Tibial artery (tissue), 4 donors: ENCODE measurements around the gene TEX44.

ENCODE experiments used
- DNase-seq, 2 donors: peaks; one replicate each; pipeline ENCODE4 v3.0.0-alpha.2; 2019
- H3K27ac ChIP-seq, 2 donors: fragments of 200-600 bp; sonication (generic) in 1 of 2; 1 replicate in 1 of 2; 2 replicates in 1 of 2; pipeline ENCODE4 v1.5.1; 2018 to 2019; ENCODE audit warnings: mild to moderate bottlenecking in 1 of 2
- H3K27me3 ChIP-seq, 2 donors: fragments of 200-600 bp; sonication (generic) in 1 of 2; one replicate each; pipeline versions ENCODE4 v1.5.1 to v1.6.0; 2016 to 2019
- H3K36me3 ChIP-seq, 3 donors: fragments of 200-600 bp; sonication (generic) in 2 of 3; one replicate each; pipeline ENCODE4 v1.5.1; 2016 to 2019; ENCODE audit warnings: mild to moderate bottlenecking in 2 of 3
- H3K4me1 ChIP-seq, 4 donors: fragments of 200-600 bp; sonication (generic) in 2 of 4; 1 replicate in 3 of 4; 2 replicates in 1 of 4; pipeline ENCODE4 v1.5.1; 2016 to 2019
- H3K4me3 ChIP-seq, 2 donors: fragments of 200-600 bp; sonication (generic) in 1 of 2; 1 replicate in 1 of 2; 2 replicates in 1 of 2; pipeline ENCODE4 v1.5.1; 2018 to 2019; ENCODE audit warnings: mild to moderate bottlenecking in 2 of 2
- H3K9me3 ChIP-seq, 3 donors: fragments of 200-600 bp; sonication (generic) in 1 of 3; one replicate each; pipeline ENCODE4 v1.5.1; 2016 to 2019
- CTCF ChIP-seq, 2 experiments: fragments of 200-600 bp in 1 of 2; fragments of 450-650 bp in 1 of 2; IDR thresholded peaks; one replicate each; pipeline ENCODE4 v1.5.1; 2017 to 2019; ENCODE audit warnings: antibody characterized with exemption in 2 of 2, mild to moderate bottlenecking in 1 of 2, moderate library complexity in 1 of 2
- intact Hi-C: fragments of 100-400 bp; cut with DNase I; formaldehyde crosslinking; loops from one replicate; pipeline ENCODE4 v1.15.0; 2023; ENCODE audit warnings: low total_unique reads

TEX44 gene

GRCh38 chr2:231589656-231590055 is 3.0 kb upstream of the TEX44 start:
- no peaks in the 10 kb centered on the region for H3K9me3 ChIP-seq
- TF ChIP-seq CTCF (IDR thresholded peaks at IDR 0.05), result no peak
- no peak overlapping the region for H3K27ac ChIP-seq
- H3K4me1 ChIP-seq, result no peaks in the 10 kb centered on the region
- H3K27me3 ChIP-seq, result no peaks in the 10 kb centered on the region
- H3K4me3 ChIP-seq, result no peak overlapping the region
- no peak for DNase-seq
- intact Hi-C loops, result no loop called here
- no peaks in the 10 kb centered on the region for H3K36me3 ChIP-seq

- H3K27me3 ChIP-seq, result no peaks in the 10 kb centered on the region
- no peaks in the 10 kb centered on the region for H3K4me1 ChIP-seq
- no peak overlapping the region for H3K4me3 ChIP-seq
- H3K9me3 ChIP-seq, result no peaks in the 10 kb centered on the region
- no peaks in the 10 kb centered on the region for H3K36me3 ChIP-seq
- DNase-seq, result no peak
- intact Hi-C loops, result no loop called here
- no peak for TF ChIP-seq CTCF (IDR thresholded peaks at IDR 0.05)
- no peak overlapping the region for H3K27ac ChIP-seq
Measured at GRCh38 chr2:231590614-231591013, 2.0 kb upstream of the TEX44 start.

- Histone ChIP-seq H3K27me3 (no peaks in the 10 kb centered on the region), H3K4me3 (no peak overlapping the region), H3K4me1 (peaks cover 0 to 11% (median 7%) of the 10 kb centered on the region in 4 donors), H3K36me3 (no peaks in the 10 kb centered on the region), H3K9me3 (no peaks in the 10 kb centered on the region), H3K27ac (no peak overlapping the region)
- no peak for TF ChIP-seq CTCF (IDR thresholded peaks at IDR 0.05)
- intact Hi-C loops, result no loop called here
- DNase-seq, result no peak
Measured at GRCh38 chr2:231593666-231594065, 1.0 kb downstream of the TEX44 start.

GRCh38 chr2:231597014-231597611 is 4.4 kb downstream of the TEX44 start:
- Histone ChIP-seq H3K27ac (peak overlapping the region; percentile 64 to 65), H3K9me3 (no peaks in the 10 kb centered on the region), H3K27me3 (no peaks in the 10 kb centered on the region), H3K4me1 (peaks cover 0 to 17% (median 10%) of the 10 kb centered on the region in 4 donors), H3K36me3 (no peaks in the 10 kb centered on the region), H3K4me3 (peak overlapping the region in 1 of 2 donors; percentile 7)
- DNase-seq, result peak; percentile 50 to 80
- no peak for TF ChIP-seq CTCF (IDR thresholded peaks at IDR 0.05)
- intact Hi-C loops, result no loop called here

GRCh38 chr2:231597627-231598026 is 5.0 kb downstream of the TEX44 start:
- intact Hi-C loops, result no loop called here
- no peaks in the 10 kb centered on the region for H3K36me3 ChIP-seq
- H3K9me3 ChIP-seq, result no peaks in the 10 kb centered on the region
- TF ChIP-seq CTCF (IDR thresholded peaks at IDR 0.05), result no peak
- H3K4me1 ChIP-seq, result peaks cover 0 to 20% (median 10%) of the 10 kb centered on the region in 4 donors
- DNase-seq, result no peak
- H3K4me3 ChIP-seq, result no peak overlapping the region
- no peaks in the 10 kb centered on the region for H3K27me3 ChIP-seq
- H3K27ac ChIP-seq, result peak overlapping the region; percentile 64 to 65
